Right lung (tissue), 10 donors: Measurements from ENCODE around the gene IRF1. TPM values are rescaled to one million over a fixed set of nuclear protein-coding genes. Genes with fewer than 3 reads are reported as not detected.
A peak's percentile ranks its signal among the peaks of the same experiment; 100 is the strongest.
"Not testable (repeated sequence)": the region's sequence is repeated elsewhere in the genome, so short reads cannot be mapped to it uniquely, and the experiment has no call there.

Experiments used
- DNase-seq, 2 donors: peaks; one replicate each; pipeline ENCODE4 v3.0.0-alpha.2; 2013
- long read RNA-seq, 8 donors: transcript quantifications; one replicate each; lab custom pipeline, GENCODE V29; 2026
- polyA plus RNA-seq, 5 donors: library from polyadenylated mRNA; unstranded; fragments of 120-200 nt; gene quantifications; one replicate each; pipeline versions ENCODE4 v1.2.1 to v1.2.3, GENCODE V29; 2013; ENCODE audit warnings: inconsistent platforms in 1 of 5, low replicate concordance in 1 of 5; ENCODE audit not compliant: insufficient read length in 5 of 5, insufficient read depth in 1 of 5

The IRF1 gene
- polyA plus RNA-seq = 10 to 100 TPM; 15.1 to 22.4 (median 19.3) TPM
- long read RNA-seq, donor 1, transcript IRF1-201 (10 exons, 3,579 nt) = major isoform, 7 of 7 reads
- long read RNA-seq, donor 1, partial matches to known transcripts = 0 of 7 reads
- long read RNA-seq, donor 1, other reads (novel, unspliced or antisense) = 0 of 7 reads
- long read RNA-seq, donor 2 = 0 reads
- long read RNA-seq, donor 3, partial matches to known transcripts = 0 of 4 reads
- long read RNA-seq, donor 3, other reads (novel, unspliced or antisense) = 0 of 4 reads
- long read RNA-seq, donor 4, partial matches to known transcripts = 0 of 2 reads
- long read RNA-seq, donor 4, other reads (novel, unspliced or antisense) = 0 of 2 reads
- long read RNA-seq, donor 5, partial matches to known transcripts = 0 of 4 reads
- long read RNA-seq, donor 5, other reads (novel, unspliced or antisense) = 0 of 4 reads
- long read RNA-seq, donor 6, transcript IRF1-201 (10 exons, 3,579 nt) = major isoform, 8 of 9 reads
- long read RNA-seq, donor 6, partial matches to known transcripts = 0 of 9 reads
- long read RNA-seq, donor 6, other reads (novel, unspliced or antisense) = 0 of 9 reads
- long read RNA-seq, donor 7, partial matches to known transcripts = 0 of 4 reads
- long read RNA-seq, donor 7, other reads (novel, unspliced or antisense) = 0 of 4 reads
- long read RNA-seq, donor 8 = 0 reads

GRCh38 chr5:132490484-132491367, at the start of gene IRF1:
IRF1 (minus strand) TSS chr5:132490773; CDS start chr5:132489478, 1,295 bp downstream.
- DNase-seq = peak; percentile 95 to 96

- DNase-seq = no peak
Observed at GRCh38 chr5:132540149-132540548, 49.6 kb upstream of the IRF1 start.

- DNase-seq = no peak
Observed at GRCh38 chr5:132539716-132540115, 49.1 kb upstream of the IRF1 start.

- no peak for DNase-seq
Observed at GRCh38 chr5:132530946-132531345, 40.4 kb upstream of the IRF1 start.

- DNase-seq = no peak
Observed at GRCh38 chr5:132528866-132529634, 38.5 kb upstream of the IRF1 start.

- no peak for DNase-seq
Observed at GRCh38 chr5:132528021-132528420, 37.4 kb upstream of the IRF1 start.

- no peak for DNase-seq
Observed at GRCh38 chr5:132526974-132527564, 36.5 kb upstream of the IRF1 start.

- DNase-seq = peak; percentile 28 to 48
Observed at GRCh38 chr5:132526290-132526973, 35.9 kb upstream of the IRF1 start.

GRCh38 chr5:132525299-132525724, 34.7 kb upstream of the IRF1 start:
- no peak for DNase-seq

- not testable (repeated sequence) for DNase-seq
Observed at GRCh38 chr5:132524877-132525276, 34.3 kb upstream of the IRF1 start.

GRCh38 chr5:132522067-132522466, 31.5 kb upstream of the IRF1 start:
- DNase-seq = not testable (repeated sequence)

- not testable (repeated sequence) for DNase-seq
Observed at GRCh38 chr5:132513618-132514336, 23.2 kb upstream of the IRF1 start.

GRCh38 chr5:132510076-132510475, 19.5 kb upstream of the IRF1 start:
- DNase-seq = no peak

- DNase-seq = peak; percentile 55 to 66
Observed at GRCh38 chr5:132506094-132506692, 15.6 kb upstream of the IRF1 start.

GRCh38 chr5:132505641-132506040, 15.1 kb upstream of the IRF1 start:
- DNase-seq = no peak

- DNase-seq = no peak
Observed at GRCh38 chr5:132504746-132505145, 14.2 kb upstream of the IRF1 start.

- no peak for DNase-seq
Observed at GRCh38 chr5:132503244-132503643, 12.7 kb upstream of the IRF1 start.

- no peak for DNase-seq
Observed at GRCh38 chr5:132501961-132502931, 11.7 kb upstream of the IRF1 start.
